Fibroblast of skin of left biceps (primary cell): Measurements from ENCODE around the gene CTRB2.
"Not testable (repeated sequence)": the region's sequence is repeated elsewhere in the genome, so short reads cannot be mapped to it uniquely, and the experiment has no call there.

ENCODE experiments used
- DNase-seq, 2 experiments: peaks; one replicate each; pipeline ENCODE4 v3.0.0-alpha.2; 2013; ENCODE audit warnings: low read depth in 2 of 2

CTRB2 gene

DNA sequence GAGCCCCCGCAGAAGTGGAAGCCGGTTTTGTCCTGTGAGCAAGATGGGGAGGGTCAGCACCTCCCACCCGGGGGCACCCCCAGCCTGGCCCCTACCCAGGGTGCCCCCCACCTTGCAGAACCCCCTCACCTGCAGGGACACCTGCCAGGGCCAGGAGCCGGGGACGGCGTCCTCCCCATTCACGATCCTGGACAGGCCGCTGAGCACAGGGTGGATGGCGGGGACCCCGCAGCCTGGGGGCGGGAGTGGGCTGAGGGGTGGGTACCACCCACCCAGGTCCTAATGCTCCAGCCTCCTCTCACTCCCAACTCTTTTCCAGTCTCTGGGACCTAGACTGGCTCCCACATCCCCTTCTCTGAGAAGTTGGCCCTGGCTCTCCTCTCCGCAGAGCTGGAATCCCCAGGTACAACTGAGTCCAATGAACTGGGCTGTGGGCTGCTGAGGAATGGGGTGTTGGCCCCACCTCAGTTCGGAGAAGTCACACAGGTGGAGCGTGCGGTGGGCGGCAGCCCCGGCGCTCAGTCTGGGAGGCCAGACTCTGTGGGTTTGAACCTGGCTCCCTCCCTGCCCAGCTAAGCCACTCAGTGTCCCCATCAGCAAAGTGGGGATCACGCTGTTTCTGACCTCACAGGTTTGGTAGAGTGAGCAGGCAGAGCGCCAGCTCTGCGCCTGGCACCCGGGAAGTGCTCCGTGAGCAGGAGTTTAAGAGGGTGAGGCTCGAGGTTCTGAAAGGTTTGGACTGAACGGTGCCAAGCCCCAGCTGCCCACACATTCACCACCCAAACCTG, 806 bp downstream of the CTRB2 start:
- not testable (repeated sequence) for DNase-seq

- not testable (repeated sequence) for DNase-seq
These were observed 1.5 kb downstream of the CTRB2 start for GRCh38 chr16:75205438-75205837.

DNA sequence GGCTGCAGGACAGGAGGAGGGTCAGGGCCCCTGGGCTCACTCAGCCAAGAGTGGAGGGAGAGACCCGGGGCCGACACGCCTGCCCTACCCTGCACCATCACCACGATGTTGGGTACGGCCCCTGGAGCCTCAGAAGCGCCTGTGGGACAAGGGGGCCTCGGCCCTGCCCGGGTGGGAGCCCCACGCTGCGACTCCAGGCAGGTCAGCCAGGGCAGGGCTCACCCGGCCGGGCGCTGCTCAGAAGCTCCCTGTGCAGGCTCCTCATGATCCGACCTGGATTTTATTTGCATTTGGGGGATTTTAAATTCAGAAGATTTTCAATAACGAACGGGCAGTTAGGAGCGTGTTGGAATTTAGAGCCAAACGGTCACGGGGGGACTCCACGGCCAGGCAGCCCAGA, 2.1 kb downstream of the CTRB2 start:
- DNase-seq: not testable (repeated sequence)

DNA sequence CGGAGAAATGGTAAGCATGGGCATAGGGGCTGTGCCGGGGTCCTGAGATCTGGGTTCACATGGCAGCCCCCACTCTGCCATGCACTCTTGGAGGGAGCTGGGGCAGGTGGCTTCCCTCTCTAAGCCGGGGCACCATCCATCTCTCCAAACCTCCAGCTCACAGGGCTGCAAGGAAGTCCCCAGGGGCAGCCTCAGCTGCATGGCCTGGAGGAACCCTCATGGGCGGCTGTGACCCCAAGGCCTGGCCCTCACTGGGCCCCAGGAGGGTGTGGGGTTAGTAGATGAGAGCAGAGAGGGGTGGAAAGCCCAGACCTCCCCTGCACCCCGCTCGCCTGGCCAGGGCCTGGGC, 2.6 kb downstream of the CTRB2 start:
- no peak for DNase-seq

- DNase-seq: no peak
These were observed 3.1 kb downstream of the CTRB2 start for GRCh38 chr16:75203667-75204409.

DNA sequence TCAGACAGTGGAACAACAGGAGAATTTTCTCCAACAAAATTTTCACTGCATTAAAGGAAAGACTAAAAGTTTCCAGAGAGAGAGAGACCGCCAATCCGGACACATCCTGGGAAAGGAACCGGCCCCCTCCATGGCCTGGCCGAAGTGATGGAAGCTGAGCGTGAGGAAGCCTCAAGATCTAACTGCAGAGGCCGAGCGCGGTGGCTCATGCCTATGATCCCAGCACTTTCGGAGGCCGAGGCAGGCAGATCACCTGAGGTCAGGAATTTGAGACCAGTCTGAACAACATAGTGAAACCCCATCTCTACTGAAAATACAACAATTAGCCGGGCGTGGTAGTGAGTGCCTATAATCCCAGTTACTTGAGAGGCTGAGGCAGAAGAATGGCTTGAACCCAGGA, 3.9 kb downstream of the CTRB2 start:
- DNase-seq: no peak

DNA sequence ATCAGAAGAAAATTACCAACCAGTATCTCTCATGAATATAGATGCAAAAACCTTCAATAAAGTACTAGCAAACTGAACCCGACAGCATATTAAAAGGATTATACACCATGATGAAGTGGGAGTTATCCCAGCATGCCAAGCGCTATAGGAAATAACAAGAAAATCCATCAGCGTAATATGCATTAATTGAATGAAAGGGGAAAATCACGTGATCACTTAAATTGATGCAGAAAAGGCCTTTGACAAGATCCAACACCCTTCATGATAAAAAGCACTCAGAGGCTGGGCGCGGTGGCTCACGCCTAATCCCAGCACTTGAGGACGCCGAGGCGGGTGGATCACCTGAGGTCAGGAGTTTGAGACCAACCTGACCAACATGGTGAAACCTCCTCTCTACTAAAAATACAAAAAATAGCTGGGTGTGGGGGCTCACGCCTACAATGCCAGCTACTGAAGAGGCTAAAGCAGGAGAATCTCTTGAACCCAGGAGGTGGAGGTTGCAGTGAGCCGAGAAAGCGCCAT, 4.8 kb downstream of the CTRB2 start:
- no peak for DNase-seq

- DNase-seq: no peak
These were observed 8.8 kb downstream of the CTRB2 start for GRCh38 chr16:75198135-75198600.

- DNase-seq: no peak
These were observed 9.3 kb downstream of the CTRB2 start for GRCh38 chr16:75197522-75198134.

DNA sequence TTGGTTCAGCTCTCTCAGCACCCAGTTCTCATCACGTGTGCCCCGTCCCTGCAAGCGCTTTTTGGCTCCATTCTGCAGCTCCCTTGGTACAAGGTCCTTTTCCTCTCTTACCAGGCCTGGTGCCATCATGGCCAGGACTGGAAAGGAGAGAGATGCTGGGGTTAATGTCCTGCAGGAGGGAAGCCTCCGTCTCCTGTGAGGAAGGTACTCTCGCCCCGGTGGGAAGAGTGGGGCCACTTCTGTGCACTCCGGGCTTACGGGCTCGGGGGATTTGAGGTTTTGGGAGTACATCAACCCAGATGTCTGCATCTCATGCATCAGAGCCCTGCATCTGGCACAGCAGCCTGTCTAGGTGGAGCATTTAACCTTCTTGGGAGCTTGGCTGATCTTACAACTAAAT, 10.1 kb downstream of the CTRB2 start:
- no peak for DNase-seq

GRCh38 chr16:75195811-75196790, 10.9 kb downstream of the CTRB2 start:
- DNase-seq: no peak

- no peak for DNase-seq
These were observed 13.1 kb downstream of the CTRB2 start for GRCh38 chr16:75193730-75194444.

DNA sequence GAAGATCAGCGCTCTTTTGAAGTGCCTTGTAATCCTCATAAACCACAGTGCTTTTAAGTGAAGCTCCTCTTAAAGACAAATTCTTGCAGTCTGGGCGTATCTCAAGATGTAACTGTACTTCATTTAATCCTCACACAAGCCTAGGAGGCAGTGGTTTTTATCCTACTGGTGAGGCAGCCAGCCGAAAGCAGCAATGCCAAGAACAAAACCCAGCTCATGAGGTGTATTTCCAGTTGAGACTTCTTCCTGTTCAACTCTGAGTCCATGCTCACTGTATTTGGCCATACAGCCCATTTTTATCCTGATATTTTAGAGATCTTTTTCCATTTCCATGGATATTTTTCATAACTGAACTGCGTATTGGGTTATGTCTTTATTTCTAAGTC, 13.7 kb downstream of the CTRB2 start:
- DNase-seq: no peak

GRCh38 chr16:75192606-75193264, 14.2 kb downstream of the CTRB2 start:
- DNase-seq: no peak

DNA sequence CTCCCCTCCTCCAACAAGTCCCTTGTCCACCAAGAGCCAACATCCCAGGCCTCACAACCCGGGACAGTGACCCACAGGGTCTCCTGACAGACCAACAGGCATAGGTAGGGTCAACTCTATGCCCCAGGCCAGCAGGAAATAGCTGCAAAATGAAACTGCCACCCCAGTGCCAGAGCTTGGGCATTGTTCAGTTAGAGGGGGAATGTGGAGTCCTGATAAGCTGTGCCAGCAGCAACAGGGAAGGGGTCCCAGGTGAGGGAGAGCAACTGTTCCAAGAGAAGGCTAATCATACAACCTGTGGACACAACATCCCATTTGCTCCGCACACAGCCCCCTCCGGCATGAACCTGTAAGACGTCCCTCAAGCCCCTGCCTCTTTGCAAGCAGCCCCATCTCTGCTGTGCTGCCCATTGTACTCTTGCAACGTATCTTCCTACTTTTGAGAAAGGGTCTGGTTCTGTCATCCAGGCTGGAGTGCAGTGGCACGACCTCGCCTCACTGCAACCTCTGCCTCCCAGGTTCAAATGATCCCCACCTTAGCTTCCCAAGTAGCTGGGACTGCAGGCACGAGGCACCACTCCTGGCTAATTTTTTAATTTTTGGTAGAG, 17.2 kb downstream of the CTRB2 start:
- DNase-seq: no peak

DNA sequence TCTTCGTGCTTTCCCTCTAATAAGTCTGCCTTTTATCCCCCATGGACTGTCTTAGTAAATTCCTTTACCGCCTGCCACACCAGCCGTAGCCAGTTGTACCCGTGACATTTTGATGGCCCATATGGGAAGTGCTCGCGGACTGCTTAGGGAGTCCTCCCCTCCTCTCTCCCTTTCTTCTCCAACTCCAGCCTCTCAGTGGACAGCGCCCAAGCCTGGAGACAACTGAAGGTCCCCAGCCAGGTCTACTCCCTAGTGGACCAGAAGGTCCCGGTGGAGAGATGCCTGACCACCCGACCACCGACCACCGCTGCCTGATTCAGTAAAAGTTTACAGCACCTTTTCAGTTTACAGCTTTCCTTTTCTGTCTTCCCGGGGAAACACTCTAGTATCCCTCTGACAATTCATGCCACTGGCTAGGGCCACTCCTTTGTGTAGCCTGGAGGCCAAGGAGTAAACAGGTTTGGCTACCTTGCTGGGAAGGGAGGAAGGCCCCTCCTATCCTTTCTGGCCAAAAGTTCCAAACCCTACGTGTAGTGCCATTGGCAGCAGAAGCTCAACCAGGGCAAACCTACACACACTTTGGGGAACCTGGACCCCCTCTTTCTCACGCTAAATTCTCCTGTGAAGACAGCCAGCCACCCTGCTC, 18.0 kb downstream of the CTRB2 start:
- no peak for DNase-seq

DNA sequence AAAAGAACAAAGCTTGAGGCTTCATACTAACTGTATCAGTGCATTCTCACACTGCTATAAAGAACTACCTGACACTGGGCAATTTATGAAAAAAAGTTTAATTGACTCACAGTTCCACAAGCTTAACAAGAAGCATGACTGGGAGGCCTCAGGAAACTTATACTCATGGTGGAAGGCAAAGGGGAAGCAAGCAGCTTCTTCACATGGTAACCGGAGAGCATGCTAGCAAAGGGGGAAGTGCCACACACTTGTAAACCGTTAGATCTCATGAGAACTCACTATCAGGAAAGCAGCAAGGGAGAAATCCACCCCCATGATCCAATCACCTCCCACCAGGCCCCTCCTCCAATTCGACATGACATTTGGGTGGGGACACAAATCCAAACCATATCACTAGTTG, 25.3 kb downstream of the CTRB2 start:
- no peak for DNase-seq

GRCh38 chr16:75179208-75179607, 27.8 kb downstream of the CTRB2 start:
- no peak for DNase-seq

GRCh38 chr16:75176926-75177325, 30.0 kb downstream of the CTRB2 start:
- no peak for DNase-seq
